ENCODE data around the gene ERF.

ERF gene

DNA sequence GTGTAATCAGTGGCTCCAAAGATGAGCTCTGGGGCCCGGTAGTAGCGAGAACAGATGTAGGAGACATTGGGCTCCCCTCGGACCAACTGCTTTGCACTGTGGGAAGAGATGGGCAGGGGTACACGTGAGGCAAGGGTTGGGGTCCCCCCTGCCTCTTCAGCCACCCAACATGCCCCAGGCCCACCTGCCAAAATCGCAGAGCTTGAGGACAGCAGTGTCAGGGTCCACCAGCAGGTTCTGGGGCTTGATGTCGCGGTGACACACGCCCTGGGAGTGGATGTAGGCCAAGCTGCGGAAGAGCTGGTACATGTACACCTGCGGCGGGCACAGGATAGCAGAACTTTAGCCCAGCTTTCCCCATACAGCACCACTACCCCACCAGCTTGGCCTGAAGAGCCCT is 20.6 kb downstream of the ERF start:
- TF ChIP-seq, protein P1, sequence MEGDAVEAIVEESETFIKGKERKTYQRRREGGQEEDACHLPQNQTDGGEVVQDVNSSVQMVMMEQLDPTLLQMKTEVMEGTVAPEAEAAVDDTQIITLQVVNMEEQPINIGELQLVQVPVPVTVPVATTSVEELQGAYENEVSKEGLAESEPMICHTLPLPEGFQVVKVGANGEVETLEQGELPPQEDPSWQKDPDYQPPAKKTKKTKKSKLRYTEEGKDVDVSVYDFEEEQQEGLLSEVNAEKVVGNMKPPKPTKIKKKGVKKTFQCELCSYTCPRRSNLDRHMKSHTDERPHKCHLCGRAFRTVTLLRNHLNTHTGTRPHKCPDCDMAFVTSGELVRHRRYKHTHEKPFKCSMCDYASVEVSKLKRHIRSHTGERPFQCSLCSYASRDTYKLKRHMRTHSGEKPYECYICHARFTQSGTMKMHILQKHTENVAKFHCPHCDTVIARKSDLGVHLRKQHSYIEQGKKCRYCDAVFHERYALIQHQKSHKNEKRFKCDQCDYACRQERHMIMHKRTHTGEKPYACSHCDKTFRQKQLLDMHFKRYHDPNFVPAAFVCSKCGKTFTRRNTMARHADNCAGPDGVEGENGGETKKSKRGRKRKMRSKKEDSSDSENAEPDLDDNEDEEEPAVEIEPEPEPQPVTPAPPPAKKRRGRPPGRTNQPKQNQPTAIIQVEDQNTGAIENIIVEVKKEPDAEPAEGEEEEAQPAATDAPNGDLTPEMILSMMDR (conservative IDR thresholded peaks at IDR 0.05; ENCODE audit: low read depth, low read length): no peak
- no peak for DNase-seq (ENCODE audit: low read depth)
- H3K4me3 ChIP-seq (ENCODE audit: low read depth, low read length): no peak overlapping the region

DNA sequence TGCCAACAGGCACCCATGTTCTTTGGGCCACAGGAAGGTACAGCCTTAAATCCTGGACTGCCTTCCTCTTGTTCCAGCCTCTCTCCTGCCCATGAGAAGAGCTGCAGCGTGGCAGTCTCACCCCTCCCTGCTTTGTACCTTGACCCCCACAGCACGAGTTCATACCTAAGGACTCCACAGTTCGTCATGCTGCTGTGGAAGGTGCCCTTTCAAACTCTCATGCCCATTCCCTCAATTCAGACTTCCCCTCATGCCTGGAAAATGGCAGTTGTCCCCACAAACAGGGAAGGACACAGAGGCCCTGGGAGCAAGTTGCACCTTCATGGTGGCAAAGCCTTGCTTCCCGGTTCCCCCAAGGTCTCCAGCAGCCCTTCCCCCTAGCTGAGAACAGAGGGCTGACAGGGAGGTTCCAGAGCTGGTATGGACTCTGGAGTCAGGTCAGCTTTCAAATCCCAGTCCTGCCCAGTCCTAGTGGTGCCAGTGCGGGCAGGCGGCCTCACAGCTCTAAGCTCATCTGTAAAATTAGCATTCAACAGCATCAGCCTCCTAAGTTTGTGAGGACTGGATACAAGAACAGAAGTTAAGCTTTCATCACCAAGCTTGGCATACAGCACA is 21.1 kb downstream of the ERF start:
- no peak for DNase-seq (ENCODE audit: low read depth)
- TF ChIP-seq, protein P1 (conservative IDR thresholded peaks at IDR 0.05; ENCODE audit: low read depth, low read length): no peak
- no peak overlapping the region for H3K4me3 ChIP-seq (ENCODE audit: low read depth, low read length)

DNA sequence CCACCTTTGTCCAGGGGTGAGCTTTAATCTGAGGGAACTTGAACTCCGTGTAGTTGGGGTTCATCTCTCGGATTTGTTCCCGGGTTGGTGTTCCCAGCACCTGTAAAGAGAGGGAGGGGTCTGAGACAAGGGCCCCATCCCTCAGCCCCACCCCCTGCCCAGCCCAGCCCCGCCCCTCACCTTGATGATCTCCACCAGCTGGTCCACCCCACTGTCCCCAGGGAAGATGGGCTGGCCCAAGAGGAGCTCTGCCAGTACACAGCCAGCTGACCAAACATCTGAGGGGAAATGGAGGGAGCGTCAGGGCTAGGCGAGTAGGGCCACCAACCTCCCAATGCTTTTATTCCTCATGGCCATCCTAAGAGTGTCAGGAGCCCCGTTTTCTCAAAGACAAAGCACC is 21.8 kb downstream of the ERF start:
- H3K4me3 ChIP-seq (ENCODE audit: low read depth, low read length): no peak overlapping the region
- no peak for DNase-seq (ENCODE audit: low read depth)
- TF ChIP-seq, protein P1 (conservative IDR thresholded peaks at IDR 0.05; ENCODE audit: low read depth, low read length): no peak

DNA sequence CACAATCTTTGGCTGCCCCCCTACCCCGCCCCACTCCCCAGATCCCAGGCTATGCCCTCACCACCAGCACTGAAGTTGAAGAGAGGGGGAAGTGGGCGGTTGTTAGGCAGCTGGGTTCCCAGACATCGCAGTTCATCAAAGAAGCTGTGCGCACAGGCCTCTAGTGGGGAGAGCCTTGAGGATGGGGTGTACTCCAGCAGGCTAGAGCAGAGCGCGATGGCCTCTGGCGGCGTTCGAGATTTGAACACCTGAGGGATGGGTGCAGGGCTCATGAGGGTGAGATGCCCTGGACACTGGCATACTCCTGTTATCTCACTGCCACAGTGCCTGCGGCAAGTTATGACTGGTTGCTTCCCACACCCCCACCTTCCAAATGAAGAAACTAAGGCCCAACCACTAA is 22.5 kb downstream of the ERF start:
- TF ChIP-seq, protein P1 (conservative IDR thresholded peaks at IDR 0.05; ENCODE audit: low read depth, low read length): no peak
- no peak for DNase-seq (ENCODE audit: low read depth)
- H3K4me3 ChIP-seq (ENCODE audit: low read depth, low read length): no peak overlapping the region

DNA sequence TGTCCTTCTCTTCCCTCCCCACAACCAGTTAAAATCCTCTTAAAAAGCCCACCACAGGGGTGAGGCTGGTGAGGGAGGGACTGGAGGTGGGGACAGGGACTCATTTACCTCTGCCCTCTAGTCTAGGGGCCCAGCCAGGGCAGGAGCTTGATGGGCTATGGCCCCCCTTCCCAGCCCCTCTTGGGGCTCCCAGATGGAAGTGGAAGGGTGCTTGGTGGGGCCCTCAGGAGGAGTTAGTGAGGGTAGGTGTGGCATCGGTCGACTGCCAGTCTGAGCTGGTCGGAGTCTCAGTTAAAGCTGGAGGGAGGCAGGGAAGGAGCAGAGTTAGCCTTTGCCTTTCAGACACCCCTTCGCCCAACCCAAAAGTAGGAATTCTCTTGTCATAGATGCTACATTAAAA is 24.4 kb downstream of the ERF start:
- no peak for DNase-seq (ENCODE audit: low read depth)
- no peak overlapping the region for H3K4me3 ChIP-seq (ENCODE audit: low read depth, low read length)
- TF ChIP-seq, protein P1 (conservative IDR thresholded peaks at IDR 0.05; ENCODE audit: low read depth, low read length): no peak

DNA sequence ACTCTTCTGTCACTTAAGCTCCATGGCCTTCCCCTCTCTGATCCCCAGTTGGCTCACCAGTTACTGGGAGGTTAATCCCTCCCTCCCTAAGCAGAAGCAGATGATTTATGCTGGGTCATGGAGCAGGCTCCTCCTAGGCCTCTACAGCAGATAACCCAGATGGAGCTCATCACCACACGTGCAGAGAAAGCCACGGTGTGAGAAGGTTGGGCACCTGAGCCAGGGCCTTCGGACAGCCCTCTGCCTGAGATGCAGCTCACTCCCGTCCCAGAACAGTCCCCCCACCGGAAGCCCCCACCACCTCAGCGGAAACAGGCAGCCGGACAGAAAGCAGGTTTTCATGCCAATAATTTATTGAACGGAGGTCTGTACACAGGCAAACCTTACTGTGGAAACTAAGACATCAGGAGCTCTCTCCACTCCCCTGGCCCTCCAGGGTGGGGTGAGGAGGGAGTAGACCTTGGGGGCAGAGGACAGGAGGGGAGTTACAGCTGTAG is 25.0 kb downstream of the ERF start:
- no peak overlapping the region for H3K4me3 ChIP-seq (ENCODE audit: low read depth, low read length)
- TF ChIP-seq, protein P1 (conservative IDR thresholded peaks at IDR 0.05; ENCODE audit: low read depth, low read length): no peak
- DNase-seq (ENCODE audit: low read depth): peak; percentile 13

DNA sequence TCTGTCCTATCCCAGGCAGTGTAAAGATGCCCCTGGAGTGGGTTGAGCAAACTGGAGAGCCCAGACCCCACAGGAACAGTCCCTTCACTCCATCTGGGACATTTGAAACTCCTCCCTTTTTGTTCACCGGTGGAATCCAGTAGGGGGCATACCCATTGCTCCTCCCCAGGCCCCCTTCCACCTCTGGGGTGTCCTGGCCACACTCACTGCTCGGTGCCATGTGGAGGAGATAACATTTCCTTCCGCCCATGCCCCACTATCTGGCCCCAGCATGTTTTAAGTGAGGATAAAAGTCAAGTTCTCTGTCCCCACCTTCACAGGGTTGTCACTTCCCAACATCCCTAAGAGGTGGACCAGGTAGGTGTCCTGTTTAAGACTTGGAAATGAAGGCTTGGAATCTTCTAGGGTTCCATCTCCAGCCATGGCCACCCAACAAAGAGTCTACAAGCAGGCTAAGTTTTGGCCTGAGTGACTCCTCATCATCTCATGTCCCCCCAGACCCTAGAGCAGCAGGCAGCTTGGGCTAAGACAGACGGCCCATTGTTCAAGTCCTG is 25.6 kb downstream of the ERF start:
- no peak overlapping the region for H3K4me3 ChIP-seq (ENCODE audit: low read depth, low read length)
- TF ChIP-seq, protein P1 (conservative IDR thresholded peaks at IDR 0.05; ENCODE audit: low read depth, low read length): peak; percentile 12

More for the DNA sequence above, 25.6 kb downstream of the ERF start:
- no peak for DNase-seq (ENCODE audit: low read depth)
